ENCODE results near the gene SIMC1. TPM values are rescaled to one million over a fixed set of nuclear protein-coding genes. Genes with fewer than 3 reads are reported as not detected.

Gene SIMC1
- polyA plus RNA-seq, 1 of the 3 experiments (the other 2 are of a cell fraction), result 12.4 TPM

- H2AFZ ChIP-seq (ENCODE audit: low read depth), result no peak overlapping the region
- peaks cover 0 to 12% of the 10 kb centered on the region in 2 experiments; a peak in 2 of 4 replicates for H3K4me1 ChIP-seq (ENCODE audit: control insufficient read depth in 1 of 2, insufficient read depth in 2 of 2, low read depth in 1 of 2, low read length in 1 of 2)
- CTCF ChIA-PET, result interaction anchor here (0.7 kb wide), 1 partner anchor 89 kb away, joined by 3 read pairs; no protein-coding TSS in a partner anchor
- H4K20me1 ChIP-seq (ENCODE audit: insufficient read depth), result no peaks in the 10 kb centered on the region
- H3K79me2 ChIP-seq (ENCODE audit: insufficient read depth), result peaks cover 35% of the 10 kb centered on the region
- H3K4me3 ChIP-seq (ENCODE audit: low read depth in 2 of 2, low read length in 1 of 2), result no peak overlapping the region
- H3K27me3 ChIP-seq (ENCODE audit: insufficient read depth), result no peaks in the 10 kb centered on the region
- no peaks in the 10 kb centered on the region for H3K9me2 ChIP-seq
- no peaks in the 10 kb centered on the region for H3K9me3 ChIP-seq
- no peak overlapping the region for H3K27ac ChIP-seq (ENCODE audit: low read depth in 2 of 2, low read length in 1 of 2)
- no peak for DNase-seq
- peaks cover 5% of the 10 kb centered on the region for H3F3A ChIP-seq (replicated peaks; ENCODE audit: insufficient read depth)
- no peak overlapping the region for H3K9ac ChIP-seq
- TF ChIP-seq CHD2 (IDR thresholded peaks at IDR 0.05; ENCODE audit: low read length, partially characterized antibody) (no peak), ELF1 (IDR thresholded peaks at IDR 0.05) (no peak), YY1 (IDR thresholded peaks at IDR 0.05; ENCODE audit: low read depth) (no peak), IRF3 (IDR thresholded peaks at IDR 0.05; ENCODE audit: low read depth, low read length) (no peak), JUND (IDR thresholded peaks at IDR 0.05) (no peak), MAX (IDR thresholded peaks at IDR 0.05; ENCODE audit: low read depth) (no peak), NRF1 (IDR thresholded peaks at IDR 0.05; ENCODE audit: low read depth, low read length) (no peak), SIN3A (IDR thresholded peaks at IDR 0.05; ENCODE audit: borderline replicate concordance, low read depth, low read length) (no peak), GATA2 (CRISPR knock-in tag; IDR thresholded peaks at IDR 0.05) (no peak), REST (IDR thresholded peaks at IDR 0.05; ENCODE audit: low read depth, low read length) (no peak), FOXM1 (IDR thresholded peaks at IDR 0.05; ENCODE audit: low read depth) (no peak), TAF1 (IDR thresholded peaks at IDR 0.05; ENCODE audit: borderline replicate concordance, low read depth, low read length) (no peak), POLR2AphosphoS5 (IDR thresholded peaks at IDR 0.05; ENCODE audit: low read depth, low read length) (no peak), SMC3 (IDR thresholded peaks at IDR 0.05; ENCODE audit: low read depth, low read length) (no peak), EZH2phosphoT487 (IDR thresholded peaks at IDR 0.05; ENCODE audit: borderline replicate concordance, low read depth) (no peak), RXRA (IDR thresholded peaks at IDR 0.05; ENCODE audit: borderline replicate concordance, low read depth) (no peak), MXI1 (IDR thresholded peaks at IDR 0.05; ENCODE audit: low read depth, low read length) (no peak), TCF12 (IDR thresholded peaks at IDR 0.05) (no peak), NFIC (IDR thresholded peaks at IDR 0.05; ENCODE audit: borderline replicate concordance) (no peak)
- POLR2A ChIA-PET, result interaction anchor here (0.7 to 1.7 kb wide), 2 partner anchors 23 to 199 kb away, joined by 5 to 6 read pairs; partner anchors contain the start of gene KIAA1191
- 97% methylated on average over 6 of the region's 8 CpGs for WGBS (ENCODE audit: low lambda C conversion rate)
- peaks cover 20 to 56% of the 10 kb centered on the region in 2 experiments for H3K36me3 ChIP-seq (replicated peaks in 1 of 2; ENCODE audit: control insufficient read depth in 1 of 2, insufficient read depth in 2 of 2, low read length in 1 of 2)
- H3K4me2 ChIP-seq, result no peak overlapping the region
Observed at GRCh38 chr5:176384366-176384930, 146.2 kb downstream of the SIMC1 start.

Measured in SK-N-SH (cell line).